Breast epithelium (tissue), 3 donors: ENCODE results near the gene KIF27.
"Not testable (repeated sequence)": the region's sequence is repeated elsewhere in the genome, so short reads cannot be mapped to it uniquely, and the experiment has no call there.

ENCODE experiments used
- POLR2A ChIP-seq: fragments of 450-650 bp; IDR thresholded peaks from one replicate; pipeline ENCODE4 v1.6.1; 2016; ENCODE audit warnings: antibody characterized with exemption, mild to moderate bottlenecking, moderate library complexity
- POLR2AphosphoS5 ChIP-seq, 3 donors: sonication (generic); formaldehyde crosslinking; IDR thresholded peaks; one replicate each; pipeline ENCODE4 v1.6.1; 2017; ENCODE audit warnings: antibody characterized with exemption in 3 of 3
- TF ChIP-seq, protein P1 (sequence below), 3 donors: fragments of 450-650 bp; IDR thresholded peaks; one replicate each; pipeline ENCODE4 v1.5.1; 2016 to 2017; ENCODE audit warnings: antibody characterized with exemption in 3 of 3, mild to moderate bottlenecking in 3 of 3, moderate library complexity in 3 of 3

DNA sequence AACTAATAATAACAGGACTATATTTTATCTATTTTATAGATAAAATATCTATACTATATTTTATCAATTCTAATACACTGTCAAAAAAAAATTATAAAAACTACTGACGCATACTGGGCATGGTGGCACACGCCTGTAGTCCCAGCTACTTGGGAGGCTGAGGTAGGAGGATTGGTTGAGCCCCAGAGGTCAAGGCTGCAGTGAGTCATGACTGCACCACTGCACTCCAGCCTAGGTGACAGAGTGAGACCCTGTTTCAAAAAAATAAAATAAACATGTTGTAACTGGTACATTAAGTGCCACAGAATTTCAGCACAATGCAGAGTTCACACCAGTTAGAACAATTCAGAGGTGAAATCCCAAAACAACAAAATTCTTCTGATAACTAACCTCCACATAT lies 34.7 kb downstream of the KIF27 start:
- TF ChIP-seq, protein P1, sequence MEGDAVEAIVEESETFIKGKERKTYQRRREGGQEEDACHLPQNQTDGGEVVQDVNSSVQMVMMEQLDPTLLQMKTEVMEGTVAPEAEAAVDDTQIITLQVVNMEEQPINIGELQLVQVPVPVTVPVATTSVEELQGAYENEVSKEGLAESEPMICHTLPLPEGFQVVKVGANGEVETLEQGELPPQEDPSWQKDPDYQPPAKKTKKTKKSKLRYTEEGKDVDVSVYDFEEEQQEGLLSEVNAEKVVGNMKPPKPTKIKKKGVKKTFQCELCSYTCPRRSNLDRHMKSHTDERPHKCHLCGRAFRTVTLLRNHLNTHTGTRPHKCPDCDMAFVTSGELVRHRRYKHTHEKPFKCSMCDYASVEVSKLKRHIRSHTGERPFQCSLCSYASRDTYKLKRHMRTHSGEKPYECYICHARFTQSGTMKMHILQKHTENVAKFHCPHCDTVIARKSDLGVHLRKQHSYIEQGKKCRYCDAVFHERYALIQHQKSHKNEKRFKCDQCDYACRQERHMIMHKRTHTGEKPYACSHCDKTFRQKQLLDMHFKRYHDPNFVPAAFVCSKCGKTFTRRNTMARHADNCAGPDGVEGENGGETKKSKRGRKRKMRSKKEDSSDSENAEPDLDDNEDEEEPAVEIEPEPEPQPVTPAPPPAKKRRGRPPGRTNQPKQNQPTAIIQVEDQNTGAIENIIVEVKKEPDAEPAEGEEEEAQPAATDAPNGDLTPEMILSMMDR (IDR thresholded peaks at IDR 0.05), result not testable (repeated sequence)
- TF ChIP-seq POLR2A; POLR2AphosphoS5 (IDR thresholded peaks at IDR 0.05): not testable (repeated sequence)
